PC-3 (cell line): ENCODE measurements around the gene IRS2.

Experiments
- CTCF ChIP-seq: fragments of 300-600 bp; sonication (generic); conservative IDR thresholded peaks from 2 replicates; pipeline ENCODE4 v1.5.1; 2017; ENCODE audit warnings: antibody characterized with exemption, low read depth, mild to moderate bottlenecking, low read length
- EZH2 ChIP-seq: fragments of 300-600 bp; sonication (generic); IDR thresholded peaks from one replicate; pipeline ENCODE4 v1.6.1; 2017; ENCODE audit warnings: antibody characterized with exemption, mild to moderate bottlenecking, low read length; ENCODE audit not compliant: unreplicated experiment

DNA sequence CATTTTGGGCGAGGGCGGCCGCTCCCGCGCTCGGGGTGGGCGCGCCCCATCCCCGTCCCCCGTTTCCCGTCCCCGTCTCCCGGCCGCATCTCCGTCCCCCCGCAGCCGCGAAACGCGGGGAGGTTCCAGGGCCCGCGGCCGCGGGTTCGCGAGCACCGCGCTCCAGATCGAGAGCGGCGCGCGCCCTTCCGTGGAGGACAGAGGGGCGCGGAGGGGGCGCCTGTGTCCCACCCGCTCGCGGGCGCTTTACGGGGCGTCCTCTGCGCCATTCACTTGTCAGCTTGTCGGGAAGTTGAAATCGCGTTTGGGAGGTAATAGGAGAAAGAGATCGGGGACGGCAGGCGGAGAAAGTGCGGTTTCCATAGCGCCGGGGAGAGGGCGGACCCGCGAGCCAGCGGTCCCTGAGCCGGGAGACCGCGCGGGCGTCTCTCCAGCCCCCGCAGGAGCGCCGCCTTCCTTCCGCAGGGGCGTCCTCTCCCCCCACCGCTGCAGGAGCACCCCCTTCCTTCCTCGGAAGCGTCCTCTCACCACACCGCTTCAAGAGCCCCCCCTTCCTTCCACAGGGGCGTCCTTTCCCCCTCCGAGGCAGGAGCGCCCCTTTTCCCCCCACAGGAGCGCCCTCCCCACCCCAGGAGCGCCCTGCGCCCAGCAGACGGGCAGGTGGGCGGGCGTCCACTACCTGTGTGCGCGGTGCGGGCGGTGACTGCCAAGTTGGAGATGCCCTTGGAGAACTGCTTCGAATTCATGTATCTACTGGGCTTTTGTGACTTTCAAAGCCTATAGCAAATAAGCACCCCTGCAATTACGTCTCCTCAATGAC is 962 bp upstream of the IRS2 start:
- no peak for TF ChIP-seq EZH2
- TF ChIP-seq CTCF, result no peak
